GM21786 (cell line): ENCODE data around the gene ZDHHC9.

ENCODE experiments used
- ATAC-seq: cut with Tn5 transposase; IDR thresholded peaks from one replicate; pipeline ENCODE4 v1.9.1; 2021; ENCODE audit not compliant: unreplicated experiment

ZDHHC9 gene

DNA sequence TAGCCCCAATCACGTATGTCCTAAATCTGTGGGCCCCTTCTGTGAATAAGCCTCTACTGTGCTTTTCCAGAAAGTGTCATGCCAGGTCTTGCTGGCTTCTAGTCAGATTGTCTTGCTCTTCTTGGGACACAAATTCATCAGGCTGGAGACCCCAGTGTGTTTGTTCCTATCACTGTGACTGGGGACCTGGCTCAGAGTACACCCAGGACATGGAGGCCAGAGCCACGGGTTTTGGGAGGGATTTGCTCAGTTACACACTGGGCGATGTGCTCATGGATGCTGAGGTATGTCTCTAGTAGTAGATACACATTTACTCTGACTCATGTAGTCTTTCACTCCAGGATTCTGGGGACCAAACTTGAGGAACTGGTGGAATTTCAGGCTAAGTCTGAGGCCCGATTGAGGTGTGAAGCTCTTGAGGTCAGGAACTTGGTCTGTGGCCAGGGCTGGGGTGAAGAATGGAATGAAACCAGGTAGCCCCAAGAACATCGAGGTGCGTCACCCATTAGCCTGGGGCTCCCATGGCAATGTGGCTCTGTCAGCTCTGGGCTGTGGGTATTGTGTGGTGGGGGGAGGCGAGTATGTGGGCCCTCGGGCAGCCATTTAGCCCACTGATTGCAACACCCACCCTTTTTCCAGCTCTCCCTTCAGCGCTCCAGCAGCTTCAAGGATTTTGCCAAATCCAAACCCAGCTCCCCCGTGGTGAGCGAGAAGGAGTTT, 56.2 kb downstream of the ZDHHC9 start:
- no peak for ATAC-seq

DNA sequence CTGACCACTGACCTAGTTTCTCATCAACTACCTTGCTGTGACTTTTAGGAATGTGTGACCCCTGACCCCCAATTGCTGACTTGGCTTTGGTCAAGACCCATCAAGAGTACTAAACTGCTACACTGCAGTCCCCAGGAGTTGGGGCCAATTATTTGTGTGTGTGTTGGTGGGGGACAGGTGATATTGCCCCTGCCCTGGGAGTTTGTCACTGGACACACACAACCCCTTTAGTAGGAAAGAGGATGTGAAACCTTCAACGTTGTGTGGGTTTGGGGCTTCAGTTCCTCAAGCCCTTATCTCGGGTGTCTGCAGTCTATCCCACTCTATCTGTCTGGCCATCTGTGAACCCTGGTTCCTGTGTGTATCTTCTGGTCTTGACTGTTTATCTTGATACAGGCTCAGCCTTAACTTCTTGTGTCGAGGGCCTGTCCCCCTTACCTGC, 57.5 kb downstream of the ZDHHC9 start:
- ATAC-seq, result peak; percentile 70

DNA sequence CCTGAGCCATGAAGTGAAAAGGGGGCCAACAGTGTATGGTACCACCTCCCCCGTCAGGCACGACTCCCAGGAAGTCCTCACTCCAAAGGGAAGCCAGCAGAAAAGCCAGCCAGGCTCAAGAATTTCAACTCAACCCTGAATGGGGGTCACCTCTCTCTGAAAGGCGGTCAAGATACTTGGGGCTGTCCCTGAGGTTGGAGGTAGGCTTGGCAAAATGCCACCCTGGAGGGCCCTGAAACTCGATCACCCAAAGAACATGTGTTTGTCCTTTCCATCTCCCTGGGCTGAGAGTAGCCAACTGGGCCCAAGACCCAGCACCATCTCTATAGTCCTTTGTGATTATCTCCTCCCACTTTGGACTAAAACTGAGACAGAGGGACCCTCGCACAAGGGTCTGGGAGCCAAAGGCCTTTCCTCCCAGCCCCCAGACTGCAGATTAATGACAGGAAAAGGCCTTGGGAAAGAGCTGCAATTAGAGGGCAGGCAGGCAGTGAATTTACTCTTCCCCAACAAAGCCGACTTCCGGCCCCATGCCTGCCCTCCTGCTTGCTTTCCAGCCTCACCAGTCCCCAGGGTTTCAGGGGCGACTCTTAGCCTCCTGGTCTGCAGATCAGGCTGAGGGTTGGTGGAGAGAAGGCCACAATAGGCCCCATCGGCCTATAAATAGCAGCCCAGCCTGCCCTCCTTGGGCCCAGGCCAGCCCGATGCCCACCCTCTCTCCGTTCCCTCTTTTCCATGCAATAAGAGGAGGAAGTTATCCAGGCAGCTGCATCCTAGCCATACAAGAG, 58.3 kb downstream of the ZDHHC9 start:
- no peak for ATAC-seq

DNA sequence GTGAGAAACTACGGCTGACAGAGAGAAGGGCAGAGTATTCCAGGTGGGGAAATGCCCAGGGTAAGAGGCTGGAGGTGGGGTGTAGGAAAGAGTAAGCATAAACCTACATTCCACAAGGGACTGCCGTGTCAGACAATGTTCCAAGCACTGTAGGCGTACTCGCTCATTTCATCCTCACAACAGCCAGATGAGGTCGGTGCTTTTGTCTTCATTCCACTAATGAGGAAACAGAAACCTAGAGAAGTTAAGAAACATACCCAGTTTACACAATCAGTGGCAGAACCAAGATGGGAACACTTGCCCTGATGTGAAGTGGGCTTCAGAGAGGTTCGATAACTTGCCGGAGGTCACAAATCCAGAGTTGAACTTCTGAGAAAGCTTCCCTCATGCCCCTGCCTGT, 59.3 kb downstream of the ZDHHC9 start:
- no peak for ATAC-seq

DNA sequence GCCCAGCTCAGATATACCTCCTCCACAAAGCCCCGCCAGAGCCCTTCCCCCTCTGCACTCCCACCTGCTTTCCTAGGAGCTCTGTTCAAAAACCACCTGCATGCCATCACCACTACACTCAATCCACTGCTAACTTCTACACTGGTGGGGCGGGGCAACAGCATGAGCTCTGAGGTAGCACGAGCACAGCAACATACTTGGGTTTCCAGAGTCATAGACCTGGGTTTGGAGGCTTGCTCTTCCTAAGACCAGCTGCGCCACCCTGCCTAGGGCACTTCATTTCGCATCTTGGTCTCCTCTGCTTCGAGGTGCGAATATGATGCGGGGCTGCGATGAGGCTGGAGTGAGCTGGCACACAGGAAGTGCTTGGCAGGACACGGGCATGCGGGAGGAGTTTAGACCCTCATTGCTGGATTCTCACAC, 60.4 kb downstream of the ZDHHC9 start:
- no peak for ATAC-seq

DNA sequence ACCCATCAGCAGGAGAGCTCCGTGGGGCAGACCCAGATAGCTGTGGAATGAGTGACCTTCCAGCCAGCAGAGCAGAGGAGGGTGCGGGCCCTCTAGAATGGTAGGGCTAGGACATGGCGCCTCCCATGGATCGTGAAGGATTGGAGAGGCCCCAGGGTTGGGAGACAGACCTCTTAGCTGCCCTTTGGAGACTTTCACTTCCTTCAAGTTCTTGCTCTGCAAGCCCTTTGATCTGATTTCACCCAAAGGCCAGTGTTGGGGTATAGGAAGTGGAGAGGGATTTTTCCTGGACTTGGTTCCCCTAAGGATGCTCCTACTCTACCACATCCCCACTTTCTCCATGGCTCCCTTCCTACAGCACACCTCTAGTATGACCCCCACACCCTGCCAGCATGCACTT, 61.0 kb downstream of the ZDHHC9 start:
- no peak for ATAC-seq

DNA sequence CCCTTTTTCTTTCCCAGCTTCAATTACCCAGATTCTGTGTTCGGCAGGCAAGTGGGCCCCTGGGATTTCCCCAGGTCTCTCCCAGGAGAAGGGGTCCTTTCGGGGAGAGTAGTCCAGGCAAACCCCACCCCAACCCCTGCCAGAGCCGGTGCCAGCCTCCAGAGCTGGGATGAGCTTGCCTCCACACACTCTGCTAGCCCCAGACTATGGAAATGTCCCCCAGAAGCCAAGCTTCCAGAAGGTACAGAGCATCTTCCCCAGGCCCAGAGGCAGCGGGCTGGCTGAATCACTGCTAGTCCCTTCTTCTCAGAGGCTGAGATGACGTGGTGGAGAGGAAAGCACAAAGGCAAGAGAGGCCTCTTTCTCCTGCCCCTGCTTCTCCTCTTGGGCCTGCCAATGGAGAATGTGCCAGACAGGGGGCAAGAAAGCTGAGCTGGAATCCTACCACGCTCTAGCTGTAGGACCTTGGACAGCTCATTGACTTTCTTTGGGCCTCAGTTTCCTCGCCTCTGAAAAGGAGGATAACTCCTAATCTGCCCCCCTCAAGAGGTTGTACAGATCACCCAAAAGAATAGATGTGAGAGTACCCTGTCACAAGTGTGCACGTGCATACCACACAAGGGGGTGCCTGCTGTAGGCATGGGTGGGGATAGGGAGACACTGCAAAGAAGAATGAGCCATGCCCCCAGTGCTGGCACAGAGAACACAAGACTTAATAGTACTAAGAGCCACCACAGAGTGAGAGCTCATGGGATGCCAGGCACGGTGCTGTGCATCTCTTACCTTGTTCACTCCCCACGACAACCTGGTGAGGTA, 61.8 kb downstream of the ZDHHC9 start:
- no peak for ATAC-seq

DNA sequence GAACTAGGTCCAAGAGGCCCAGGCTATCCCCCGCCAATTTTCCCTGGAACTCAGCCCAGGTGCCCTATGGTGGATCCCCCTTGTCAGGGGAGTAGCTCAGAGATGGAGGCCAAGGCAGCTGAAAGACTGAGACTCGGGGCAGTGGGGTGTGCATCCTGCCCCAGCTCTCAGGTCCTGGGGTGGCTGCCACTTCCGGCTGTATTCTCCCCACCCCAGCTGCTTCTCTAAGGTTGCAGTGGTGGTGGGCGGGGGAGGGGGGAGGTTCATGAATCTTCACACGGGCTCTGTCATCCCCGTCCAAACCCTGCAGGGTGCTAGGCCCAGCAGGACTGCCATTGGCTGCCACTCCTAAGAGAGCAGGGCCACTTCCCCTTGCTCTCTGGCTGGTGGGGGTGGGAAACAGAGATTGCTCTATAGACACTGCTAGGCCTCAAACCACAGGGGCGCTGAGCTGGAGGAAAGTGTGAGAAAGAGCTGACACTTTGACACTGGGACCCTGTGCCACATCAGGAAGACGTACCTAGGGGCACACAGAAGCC, 62.5 kb downstream of the ZDHHC9 start:
- ATAC-seq, result peak; percentile 56

DNA sequence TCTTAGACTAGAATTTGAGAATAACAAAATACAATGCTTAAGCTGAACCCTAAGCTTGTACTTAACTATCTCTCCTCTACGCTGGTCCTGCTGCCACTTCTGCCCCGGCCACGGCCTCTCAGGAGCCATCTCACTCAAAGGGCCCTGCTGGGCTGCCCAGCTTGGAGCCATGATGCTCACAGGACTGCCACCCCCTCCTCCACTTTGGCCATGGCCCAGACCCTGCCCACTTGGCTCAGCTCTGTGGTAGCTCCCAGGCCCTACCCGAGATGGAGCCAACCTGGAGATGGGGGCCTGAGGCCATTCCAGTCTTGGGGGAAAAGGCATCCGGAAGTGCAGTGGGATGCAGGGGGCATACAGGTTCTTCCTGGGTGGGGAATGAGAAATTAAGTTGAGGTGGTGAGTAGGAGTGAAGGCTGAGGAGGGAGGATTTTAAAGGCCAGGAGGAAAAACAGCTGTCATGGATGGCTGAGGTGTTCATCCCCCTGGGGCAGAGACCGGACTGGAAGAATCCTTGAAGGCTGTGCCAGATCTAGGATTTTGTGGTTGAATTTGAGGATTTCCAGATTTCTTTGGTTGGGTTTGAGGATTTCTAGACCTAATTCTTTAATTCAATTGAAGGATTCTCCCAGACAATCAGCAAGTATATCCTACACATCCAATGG, 63.1 kb downstream of the ZDHHC9 start:
- no peak for ATAC-seq

DNA sequence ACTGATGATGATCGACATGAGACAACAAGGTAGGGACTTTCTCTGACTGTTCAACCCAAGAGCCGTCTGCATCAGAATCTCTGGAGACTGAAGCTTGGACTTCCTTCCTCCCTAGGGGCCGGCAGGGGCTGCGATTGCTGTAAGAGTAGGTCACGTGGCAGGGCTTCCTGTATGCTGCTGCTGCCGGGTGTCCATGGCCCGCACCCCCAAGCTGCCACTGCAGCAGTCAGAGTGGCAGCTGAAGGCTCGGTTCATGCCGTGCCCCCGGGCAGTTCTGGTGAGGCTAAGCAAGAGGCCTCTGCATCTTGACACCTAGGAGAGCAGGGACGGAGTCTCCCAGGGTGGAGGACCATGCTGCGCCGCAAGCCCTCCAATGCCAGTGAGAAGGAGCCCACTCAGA, 63.9 kb downstream of the ZDHHC9 start, which contains the start of gene SASH3:
Gene SASH3 (plus strand): TSS at position 203 of the 400 bp plus-strand sequence. CDS start 149 bp downstream, at position 352.
- ATAC-seq, result peak; percentile 26

DNA sequence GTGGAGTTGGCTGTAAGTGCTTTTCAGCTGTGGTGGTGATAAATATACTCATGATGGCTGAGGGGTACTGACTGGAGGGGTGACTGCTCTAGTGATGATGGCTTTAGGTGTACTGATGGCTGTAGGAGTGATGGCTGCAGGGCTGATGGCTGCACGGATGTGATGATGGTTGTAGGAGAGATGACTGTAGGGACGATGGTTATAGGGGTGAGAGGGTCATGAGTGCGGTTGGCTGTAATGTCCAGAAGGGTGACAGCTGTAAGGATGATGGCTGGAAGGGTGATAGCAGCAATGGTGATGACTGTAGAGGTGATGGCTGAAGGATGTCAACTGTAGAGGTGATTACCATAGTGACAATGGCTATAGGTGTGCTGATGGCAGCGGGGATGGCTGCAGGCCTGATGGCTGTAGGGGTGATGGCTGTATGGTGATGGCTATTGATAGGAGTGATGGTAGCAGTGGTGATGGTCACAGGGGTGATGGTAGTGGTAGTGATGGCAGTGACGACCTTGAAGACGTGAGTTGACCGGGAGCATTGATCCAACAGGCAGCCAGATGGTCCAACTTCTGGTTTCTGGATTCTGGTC, 64.5 kb downstream of the ZDHHC9 start:
- no peak for ATAC-seq

DNA sequence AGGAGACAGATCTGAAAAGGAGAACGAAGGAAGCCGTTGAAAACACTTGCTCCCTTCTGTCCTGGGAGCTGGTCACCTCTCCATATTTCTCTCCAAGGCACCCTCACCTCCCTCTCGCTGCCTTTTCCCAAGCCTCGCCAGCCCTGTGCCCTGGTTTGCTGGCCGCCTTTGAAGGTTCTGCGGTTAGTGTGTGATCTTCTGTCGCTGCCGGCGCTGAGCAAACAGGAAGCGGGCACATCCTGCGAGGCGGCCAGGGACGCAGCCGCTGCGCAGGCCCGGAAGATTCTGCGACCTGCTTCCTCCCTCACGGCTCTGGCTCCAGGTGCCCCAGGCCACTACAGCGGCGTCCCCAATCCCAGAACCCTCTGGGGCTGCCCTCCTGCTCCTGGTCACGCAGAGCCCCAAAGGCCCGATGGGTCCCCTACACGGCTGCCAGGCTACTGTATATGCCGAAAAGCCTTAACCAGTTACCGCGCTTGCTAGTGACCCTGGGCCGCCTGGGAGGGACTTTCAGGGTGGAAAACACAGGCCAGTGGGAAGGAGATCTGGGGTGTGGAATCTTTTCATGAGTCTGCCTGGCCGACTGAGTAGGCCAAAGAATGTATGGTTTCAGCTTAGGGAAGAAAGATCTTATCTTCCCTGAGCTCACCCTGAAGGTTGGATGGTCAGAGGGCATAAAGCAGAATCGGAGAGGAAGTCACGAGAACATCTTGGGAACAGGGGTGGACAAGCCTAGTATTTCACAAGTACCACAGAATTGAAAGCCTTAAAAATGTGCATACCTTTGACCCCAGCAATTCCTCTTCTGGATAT, 66.3 kb downstream of the ZDHHC9 start:
- peak; percentile 23 for ATAC-seq

DNA sequence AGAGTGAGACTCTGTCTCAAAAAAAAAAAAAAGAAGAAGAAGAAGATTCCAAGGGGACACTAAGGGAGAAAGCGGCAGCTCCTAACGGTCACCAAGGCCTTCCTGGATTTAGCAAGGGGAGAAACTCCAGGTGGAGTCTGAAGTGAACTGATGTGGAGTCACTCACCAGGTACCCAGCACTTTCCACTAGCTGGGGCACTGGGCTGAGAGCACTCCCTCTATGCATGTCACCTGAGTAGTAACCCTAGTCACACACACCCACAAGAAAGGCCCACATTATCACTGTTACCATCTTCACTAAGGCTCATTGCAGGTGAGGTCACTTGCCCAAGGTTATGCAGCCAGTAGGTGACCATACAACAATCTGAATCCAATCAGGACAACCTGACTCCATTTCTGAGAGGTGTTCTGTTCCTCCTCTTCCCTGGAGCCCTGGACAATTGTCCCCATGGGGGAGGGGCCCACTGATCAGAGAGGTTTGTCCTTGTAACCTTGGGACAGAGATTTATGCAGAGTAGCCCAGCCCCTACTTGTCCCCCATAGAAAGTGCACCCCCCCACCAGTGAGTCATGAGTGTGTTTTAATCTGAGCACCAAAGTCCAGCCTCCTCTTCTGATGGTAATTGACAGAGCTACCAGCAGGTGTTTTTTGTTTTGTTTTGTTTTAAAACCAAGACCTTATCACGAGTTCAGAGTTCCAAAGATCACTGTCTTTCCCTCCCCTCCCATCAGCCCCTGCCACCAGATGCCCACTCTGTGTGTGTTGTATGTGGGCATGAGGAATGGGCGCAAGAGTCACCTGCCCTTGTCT, 69.8 kb downstream of the ZDHHC9 start:
- ATAC-seq, result no peak

DNA sequence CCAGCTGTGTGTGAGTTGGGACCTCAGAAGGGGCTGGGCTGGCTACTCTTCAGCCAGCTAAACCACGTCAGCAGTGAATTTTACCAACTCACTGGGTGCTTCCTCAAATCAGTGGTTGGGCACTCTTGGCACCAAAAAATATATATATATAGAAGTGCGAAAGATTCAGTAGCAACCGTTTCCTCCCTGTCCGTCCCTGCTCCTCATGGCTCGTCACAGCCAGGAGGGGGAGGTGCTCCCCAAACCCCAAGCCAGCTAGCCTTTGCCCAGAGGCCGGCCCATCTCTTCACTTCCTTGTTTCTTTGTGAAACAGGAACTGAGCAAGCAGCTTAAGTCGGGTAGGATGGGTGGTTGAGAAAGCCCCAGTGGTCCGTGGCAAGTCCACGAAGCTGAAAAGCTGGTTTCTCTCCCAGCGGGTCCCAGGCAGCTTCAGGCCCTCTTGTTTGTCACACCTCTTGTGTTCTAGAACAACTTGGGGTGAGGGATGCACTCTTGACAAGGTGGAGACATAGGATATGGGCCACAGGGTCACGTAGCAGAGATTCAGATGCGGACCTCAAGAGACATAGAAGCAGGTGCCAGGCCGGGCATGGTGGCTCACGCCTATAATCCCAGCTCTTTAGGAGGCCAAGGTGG, 70.8 kb downstream of the ZDHHC9 start:
- peak; percentile 64 for ATAC-seq

DNA sequence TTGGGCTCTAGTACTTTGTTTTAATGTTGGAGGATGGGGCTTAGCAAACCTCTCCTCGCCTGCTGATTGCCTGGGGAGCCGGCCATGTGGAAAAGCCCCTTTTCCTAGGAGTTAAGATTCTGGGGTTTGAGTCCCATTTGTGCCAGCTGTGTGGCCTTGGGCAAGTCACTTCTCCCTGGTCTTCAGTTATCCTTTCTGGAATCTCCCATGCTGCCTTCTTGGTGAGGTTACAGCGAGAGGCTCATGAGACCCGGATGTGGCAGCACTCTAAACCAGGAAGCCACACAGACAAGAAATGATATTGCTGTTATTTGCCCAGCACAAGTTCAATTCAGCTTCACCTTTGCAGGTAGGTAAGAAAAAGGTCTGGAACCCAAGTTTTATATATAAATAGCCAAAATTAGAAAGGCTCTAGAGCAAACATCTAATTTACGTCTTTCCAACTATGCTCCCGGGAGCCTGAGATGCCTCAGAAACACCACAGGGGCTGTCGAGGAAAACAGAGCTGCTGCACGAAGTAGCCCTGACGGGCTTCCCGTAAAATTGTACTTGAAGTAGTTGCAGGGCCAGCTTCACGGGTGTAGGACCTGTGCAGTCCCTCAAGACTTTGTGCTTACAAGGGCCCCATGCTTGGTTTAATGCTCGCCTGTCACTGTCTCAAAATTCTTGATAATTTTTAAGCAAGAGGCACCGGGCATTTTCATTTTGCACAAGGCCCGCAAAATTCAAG, 72.3 kb downstream of the ZDHHC9 start:
- ATAC-seq, result no peak

DNA sequence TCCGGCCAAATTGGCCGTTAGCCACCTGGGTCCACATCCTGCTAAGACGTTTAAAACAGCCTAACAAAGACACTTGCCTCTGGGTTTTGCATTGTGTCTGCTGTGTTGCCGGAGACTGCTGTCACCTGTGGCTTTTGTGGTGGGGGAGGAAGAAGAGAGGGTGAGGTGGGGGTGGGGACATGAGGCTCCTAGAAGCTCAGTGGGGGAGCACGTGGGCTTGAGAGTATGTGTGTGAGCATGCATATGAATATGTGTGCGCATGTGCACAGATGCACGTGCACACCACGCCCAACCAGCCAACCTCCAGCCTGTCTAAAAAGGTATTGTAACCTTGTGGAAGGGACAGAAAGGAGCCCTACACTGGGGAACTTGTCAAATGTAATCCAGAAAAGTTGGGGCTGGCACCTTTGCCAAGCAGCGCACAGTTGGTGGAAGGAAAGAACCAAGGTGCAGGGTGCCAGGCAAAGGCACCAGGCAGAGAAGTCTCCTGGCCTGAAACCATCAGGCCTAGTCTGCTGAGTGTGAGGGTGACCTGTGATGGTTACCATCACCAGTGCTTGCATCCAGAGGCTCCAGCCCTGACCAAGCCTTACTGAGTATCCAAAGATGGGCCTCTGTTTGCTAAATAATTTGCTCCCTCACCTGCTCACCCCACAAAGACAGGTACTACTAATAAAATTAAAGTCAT, 74.1 kb downstream of the ZDHHC9 start:
- ATAC-seq, result peak; percentile 27
